GM21737 (cell line): ENCODE results near the gene ADAP1.

Experiments
- ATAC-seq: cut with Tn5 transposase; IDR thresholded peaks from one replicate; pipeline ENCODE4 v1.9.1; 2021; ENCODE audit warnings: mild to moderate bottlenecking, moderate library complexity; ENCODE audit not compliant: unreplicated experiment

ADAP1 gene

DNA sequence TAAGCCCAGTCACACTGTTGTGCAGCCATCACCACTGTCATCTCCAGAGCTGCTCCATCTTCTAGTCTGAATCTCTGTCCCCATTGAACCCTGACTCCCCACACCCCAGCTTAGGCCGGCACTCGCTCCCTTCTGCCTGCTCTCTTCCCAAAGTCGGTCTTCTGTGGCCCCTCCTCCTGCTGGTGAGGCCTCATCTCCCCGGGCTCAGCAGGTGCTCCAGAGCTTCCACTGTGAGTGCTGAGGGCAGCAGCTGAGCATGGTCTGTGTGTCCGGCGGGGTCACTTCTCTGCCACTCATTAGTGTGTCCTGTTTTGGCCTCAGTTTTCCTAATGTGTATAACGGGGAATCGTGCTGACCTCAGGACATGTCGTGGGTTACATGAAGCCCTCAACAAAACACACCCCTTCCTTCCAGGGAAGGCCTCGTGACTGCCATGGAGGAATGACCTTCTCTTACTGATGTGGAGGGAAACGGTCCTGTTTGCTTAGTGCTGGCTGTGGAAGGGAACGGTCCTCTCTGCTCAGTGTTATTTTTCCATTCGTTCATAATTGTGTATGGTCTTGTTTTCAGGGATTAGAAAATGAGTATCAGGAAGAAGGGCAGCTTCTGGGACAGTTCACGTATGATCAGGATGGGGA lies 82.5 kb downstream of the ADAP1 start:
- ATAC-seq: no peak

DNA sequence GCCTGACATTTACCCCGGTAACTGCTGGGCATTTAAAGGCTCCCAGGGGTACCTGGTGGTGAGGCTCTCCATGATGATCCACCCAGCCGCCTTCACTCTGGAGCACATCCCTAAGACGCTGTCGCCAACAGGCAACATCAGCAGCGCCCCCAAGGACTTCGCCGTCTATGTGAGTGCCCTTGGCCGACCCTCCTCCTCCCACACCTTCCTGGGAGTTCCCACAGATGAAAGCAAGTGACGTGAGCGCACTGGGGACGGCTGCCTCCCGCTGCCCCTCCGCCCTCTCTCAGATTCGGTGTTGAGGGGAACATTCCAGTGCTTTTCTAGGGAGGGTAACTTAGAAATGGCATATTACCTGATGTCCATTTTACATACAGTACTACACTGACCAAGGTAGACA lies 85.1 kb downstream of the ADAP1 start:
- no peak for ATAC-seq

DNA sequence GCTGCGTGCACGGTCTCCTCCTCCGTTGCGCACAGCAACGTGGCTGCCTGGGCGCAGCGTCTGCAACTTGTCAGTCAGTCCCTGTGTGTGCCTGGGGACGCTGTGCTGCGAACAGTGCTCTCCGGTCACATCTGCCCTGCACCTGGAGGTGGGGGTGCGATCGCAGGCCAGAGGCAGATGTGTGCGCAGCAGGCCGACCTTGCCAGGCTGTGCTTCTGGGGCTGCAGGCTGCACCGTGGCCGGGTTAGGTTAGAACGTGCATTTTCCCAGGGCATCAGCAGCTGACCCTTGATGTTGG lies 86.3 kb downstream of the ADAP1 start:
- no peak for ATAC-seq

DNA sequence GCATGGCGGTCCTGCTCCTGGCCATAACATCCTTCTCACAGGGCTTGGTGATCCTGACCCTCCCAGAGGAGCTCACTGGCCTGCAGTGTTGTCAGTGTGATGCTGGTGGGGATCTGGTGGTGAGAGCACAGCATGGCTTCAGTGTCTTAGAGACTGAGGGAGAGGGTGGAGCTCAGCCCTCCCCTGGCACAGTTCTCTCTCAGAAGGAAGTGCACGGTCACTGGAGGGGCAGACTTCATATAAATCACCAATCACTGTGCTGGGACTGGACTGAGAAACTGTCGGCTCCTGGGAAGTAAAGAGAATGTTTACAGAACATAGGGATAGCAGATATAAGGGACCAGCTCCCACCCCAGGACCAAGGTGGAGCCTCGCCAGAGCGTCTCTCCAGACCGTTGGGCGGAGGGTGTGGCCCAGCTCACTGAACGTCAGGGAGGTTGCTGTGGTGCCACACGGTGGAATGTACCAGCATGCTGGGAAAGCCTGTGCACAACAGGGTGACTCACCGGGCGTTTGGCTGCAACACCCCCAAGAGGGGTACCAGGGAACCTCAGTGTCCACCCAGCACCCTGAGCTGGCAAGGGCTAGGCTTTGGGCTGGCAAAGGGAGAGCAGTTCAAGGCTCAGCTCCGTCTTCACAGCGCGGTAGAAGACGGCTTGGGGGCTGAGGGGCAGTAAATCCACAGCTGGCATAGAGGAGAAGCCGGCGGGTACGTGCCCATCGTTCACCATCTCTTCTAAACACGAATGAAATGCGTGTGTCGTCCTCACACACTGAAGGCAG lies 86.9 kb downstream of the ADAP1 start:
- no peak for ATAC-seq

DNA sequence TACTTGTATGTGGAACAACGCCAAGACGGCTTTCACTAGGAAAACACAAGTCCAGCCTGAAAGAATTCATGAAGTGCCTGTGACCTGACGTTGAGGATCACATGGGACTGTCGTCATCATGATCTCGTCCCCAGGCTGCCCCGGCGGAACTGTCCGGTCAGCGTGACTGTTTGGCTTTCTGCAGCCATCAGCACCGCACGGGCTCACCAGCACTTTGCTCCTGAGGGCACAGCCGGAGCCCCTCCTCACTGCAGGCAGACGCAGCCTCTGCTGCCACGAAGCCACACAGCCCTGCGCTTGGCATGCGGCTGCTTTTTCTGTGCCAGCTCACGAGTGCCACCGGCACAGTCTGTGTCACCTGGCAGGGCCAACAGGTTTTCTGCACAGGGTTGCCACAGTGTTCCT lies 87.5 kb downstream of the ADAP1 start:
- no peak for ATAC-seq

DNA sequence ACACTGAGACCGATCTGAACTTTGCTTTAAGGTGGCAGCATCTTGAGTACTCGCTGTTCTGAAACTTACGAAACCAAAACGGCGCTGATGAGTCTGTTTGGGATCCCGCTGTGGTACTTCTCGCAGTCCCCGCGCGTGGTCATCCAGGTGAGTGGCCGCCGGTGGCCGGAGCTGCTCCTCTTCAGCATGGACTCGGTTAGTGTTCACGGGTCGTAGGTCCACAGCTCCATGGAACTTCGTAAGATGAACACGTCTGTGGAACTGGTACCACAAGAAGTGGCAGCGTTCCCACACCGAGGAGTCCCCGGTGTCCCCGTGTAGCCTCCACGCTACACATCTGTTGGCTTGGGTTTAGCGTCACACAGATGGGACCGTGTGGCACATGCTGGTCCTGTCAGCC lies 88.6 kb downstream of the ADAP1 start:
- no peak for ATAC-seq

DNA sequence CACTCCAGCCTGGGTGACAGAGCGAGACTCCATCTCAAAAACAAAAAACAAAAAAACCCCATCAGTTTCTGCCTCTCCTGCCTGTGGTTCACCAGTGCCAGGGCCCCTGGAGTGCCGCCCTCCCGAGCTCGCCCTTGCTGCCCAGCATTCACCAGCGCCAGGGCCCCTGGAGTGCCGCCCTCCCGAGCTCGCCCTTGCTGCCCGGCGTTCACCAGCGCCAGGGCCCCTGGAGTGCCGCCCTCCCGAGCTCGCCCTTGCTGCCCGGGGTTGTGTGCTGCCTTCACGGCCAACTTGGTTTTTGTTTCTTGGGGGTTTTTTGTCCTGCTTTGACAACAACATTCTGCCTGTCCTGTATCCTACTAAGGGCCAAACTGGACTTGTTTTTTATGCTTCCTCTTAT lies 91.4 kb downstream of the ADAP1 start:
- no peak for ATAC-seq

DNA sequence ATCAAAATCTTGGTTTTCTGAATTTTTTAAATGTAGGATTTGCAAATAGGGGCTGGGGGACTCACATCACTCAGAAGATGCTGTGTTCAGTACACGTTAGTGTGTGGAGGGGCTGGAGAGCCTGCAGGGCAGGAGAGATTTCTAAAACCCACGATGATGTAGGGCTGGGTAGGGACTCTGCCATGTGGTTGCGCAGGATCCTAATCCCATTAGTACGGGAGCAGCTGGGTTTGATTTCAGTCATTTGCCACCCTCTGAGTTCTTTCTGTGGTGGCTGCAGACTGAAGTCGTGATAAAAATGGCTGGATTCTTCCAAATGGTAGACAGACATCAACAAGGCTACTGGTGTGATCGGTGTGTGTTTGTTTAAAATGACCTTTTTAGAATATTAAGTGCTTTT lies 92.3 kb downstream of the ADAP1 start:
- ATAC-seq: no peak

DNA sequence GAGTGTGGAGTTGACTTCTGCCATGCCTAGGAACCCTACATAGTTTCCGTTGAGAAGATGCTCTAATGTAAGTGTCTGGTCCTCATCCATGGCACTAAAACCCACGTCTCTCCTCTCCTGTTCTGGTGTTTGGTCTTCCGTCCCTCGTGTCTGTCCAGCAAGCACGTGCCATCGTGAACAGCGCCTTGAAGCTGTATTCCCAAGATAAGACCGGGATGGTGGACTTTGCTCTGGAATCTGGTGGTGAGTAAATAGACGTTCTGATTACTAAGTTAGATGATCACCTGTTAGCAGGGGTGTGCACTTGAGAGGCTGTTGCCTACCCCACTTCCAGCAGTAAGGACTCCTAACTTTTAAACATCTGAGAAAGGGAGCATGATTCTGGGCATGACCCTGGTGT lies 93.3 kb downstream of the ADAP1 start:
- no peak for ATAC-seq

DNA sequence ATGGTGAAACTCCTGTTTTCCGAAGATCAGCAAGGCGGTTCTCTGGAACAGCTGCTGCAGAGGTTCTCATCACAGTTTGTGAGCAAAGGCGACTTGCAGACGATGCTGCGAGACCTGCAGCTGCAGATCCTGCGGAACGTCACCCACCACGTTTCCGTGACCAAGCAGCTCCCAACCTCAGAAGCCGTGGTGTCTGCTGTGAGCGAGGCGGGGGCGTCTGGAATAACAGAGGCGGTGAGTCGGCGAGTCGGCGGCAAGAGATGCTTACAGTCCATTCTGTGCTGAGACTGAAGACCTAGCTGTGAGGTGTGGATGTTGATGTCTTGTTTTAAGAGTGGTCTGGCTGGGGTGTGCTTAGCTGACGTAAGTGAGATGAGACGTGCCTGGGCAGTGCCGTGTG lies 94.3 kb downstream of the ADAP1 start:
- no peak for ATAC-seq

DNA sequence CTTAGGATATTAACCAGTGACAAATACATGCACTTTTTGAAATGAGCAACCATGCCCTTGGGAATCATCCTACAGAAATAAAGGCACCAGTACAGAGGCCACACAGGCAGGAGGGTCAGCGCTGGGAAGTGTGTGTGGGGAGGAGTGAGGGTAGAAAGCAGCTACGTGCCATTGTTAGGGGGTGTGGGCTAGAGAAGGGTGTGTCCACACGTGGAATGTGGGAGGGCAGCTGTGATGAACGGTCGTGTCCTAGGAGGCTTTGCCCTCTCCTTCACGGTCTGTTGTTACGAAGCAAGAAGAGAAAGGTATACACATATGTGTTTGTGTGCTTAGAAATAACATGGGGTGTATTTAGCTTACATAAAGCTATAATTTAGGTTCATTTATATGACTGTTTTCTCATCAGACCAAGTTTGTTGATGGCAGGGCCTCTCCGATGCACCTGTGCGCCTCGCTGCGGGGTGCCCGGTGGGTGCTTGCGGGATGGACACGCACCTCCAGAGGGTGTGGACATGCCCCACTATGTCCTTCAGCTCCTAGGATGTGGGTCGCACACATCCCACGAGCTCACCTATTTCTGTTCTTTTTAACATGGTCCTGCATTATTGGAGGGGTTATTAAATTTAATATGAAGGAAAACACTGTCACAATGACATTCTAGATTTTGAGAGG lies 95.0 kb downstream of the ADAP1 start:
- no peak for ATAC-seq

DNA sequence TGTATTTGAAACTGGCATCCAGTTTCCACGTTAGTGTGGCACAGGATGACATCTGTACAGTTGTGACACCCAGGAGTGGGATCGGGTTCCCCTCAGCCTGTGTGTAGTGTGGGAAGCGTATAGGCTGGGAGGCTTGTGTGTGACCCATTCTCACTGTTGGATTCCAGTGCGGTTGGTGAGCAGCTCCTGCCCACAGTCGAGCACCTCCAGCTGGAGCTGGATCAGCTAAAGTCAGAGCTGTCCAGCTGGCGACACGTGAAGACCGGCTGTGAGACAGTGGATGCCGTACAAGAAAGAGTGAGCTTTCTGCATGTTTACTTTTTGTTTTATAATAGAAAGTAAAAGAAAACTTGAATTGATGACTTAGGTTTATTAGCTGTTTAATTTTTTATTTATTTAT lies 96.8 kb downstream of the ADAP1 start:
- ATAC-seq: no peak

DNA sequence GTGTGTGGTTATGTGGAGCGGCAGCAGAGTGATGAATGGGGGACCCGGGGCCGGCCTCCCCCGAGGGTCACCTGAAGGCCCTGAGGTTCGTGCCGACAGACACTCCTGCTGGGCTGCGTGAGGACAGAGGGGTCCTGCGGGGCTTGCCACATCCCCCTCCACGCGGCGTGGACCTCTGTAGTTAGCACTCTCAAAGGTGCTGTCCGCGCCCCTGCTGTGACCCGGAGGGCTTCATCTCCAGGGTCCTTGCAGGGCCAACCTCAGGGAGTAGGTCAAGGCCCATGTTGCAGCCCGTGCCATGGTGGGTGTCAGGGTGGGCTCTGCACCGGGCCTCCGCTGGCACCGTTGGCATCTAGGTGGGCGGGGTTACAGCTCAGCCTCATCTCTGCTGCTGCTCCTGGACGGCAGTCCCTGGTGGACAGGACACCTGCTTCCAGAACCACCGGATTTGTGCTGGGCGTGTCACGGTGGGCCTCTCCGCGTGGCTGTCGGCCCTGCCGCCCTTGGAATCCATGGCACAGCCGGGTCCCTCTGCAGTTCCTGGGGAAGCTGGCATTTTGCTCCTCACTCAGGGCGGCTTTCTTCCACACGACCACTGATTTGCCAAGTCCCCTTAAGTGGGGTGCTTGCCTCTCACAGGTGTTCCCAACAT lies 97.9 kb downstream of the ADAP1 start:
- ATAC-seq: no peak

DNA sequence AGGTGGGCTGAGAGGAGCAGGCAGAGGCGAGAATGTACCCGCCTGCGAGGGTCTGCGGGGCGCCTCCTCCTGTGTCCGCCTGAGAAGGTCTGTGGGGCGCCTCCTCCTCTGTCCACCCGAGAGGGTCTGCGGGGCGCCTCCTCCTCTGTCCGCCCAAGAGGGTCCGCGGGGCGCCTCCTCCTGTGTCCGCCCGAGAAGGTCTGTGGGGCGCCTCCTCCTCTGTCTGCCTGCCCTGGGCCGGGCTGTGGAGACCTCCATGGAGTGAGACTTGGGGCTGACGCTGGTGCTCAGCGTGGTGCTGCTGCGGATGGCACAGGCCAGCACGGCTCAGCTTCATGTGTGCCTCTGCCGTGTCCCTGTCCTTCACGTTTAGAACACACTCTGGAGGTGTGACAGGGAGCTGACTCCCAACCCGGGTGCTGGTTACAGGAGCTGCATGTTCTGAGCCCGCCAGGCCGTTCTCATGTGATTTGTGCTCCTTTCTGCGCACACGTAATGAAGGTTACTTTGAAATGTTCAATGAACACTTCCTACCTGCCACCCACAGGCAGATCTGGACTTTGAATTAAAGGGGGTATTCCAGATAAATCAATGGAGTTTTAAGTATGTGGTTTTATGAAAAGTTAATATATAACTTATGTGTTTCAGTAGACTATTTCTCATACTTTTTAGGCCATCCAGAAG lies 98.7 kb downstream of the ADAP1 start:
- no peak for ATAC-seq

DNA sequence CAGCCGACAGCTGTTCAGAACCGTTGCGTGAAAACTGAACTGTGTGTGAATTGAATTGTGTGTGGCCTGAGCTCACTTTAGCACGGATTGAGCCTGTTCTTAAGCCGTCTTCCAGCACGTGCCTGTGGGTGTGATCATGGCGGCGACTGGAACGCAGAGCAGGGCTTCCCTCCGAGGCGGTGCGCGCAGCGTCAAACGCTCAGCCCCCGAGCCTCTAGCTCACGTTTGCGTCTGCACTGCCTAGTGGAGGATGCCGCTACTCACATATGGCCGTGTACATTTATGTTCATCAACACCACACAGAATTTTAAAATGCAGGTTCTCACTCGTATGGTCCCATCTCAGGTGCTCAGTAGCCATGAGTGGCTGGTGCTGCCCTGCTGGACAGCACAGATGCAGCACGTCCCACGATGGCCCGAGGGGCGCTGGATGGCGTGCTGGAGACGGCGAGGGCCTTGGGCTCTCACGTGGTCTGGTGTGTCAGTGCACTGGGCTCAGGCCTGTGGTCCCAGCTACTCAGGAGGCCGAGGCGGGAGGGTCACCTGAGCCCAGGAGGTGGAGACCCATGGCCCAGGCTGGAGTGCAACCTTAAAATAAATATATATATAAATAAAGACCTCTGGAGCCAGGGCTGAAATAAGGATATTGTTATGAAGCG lies 100.2 kb downstream of the ADAP1 start:
- ATAC-seq: no peak

DNA sequence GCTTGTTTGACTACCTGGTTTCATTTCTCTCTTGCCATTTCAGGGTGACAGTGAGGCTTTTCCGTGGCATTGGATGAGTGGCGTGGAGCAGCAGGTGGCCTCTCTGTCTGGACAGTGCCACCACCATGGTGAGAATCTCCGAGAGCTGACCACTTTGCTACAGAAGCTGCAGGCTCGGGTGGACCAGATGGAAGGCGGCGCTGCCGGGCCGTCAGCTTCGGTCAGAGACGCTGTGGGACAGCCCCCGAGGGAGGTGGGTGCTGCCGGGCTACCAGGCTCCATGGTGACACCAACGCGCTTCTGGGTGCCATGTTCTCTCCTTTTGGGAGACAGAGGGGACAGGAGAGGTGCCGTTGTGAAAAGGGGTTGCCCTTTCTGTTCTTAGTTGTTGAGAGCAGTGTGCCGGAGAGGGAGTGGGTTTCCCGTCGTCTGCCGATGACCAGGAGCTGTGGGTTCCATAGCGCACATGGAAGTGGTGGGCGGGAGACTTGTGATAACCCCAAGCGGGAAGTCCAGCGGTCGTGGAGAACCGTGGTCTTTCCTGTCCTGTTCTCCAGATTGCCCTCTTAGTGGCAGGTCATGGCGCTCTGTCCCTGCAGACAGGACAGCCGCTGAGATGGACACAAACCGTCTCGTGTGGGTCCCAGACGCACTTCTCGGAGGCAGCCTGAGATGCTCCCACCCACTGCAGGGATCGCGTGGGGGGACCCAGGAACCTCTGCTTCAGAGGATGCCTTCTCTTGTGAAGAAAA lies 100.9 kb downstream of the ADAP1 start:
- no peak for ATAC-seq

DNA sequence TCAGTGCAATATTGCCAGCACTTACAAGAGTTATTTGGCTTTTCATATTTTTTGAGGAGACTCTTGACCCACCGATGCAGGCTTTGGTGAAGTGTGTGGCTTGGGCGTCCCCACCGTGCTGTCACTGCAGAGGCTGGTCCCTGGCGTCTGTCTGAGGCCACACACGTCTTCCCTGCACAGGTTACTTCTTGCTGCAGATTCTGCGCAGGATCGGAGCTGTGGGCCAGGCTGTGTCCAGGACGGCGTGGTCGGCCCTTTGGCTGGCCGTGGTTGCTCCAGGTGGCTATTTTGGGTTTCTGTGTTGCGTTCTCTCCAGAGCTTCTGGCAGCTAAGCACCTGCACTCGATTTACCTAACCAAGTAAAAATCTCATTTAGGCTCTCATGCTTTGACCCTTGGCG lies 103.3 kb downstream of the ADAP1 start:
- ATAC-seq: no peak

DNA sequence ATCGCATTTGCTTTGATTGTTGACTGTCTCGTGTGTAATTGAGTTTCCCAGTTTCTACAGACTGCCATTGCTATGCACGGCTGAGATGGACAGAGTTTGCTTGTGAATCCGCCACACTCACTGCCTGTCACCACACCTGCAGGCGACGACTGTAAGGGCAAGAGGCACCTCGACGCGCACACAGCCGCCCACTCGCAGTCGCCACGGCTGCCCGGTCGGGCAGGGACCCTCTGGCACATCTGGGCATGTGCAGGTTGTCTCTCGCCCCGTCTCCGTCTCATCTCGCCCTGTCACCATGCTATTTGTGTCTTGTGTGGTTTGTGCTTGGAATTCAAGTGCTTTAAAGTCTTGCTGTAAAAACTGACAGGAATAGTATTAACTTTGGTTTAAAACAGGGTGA lies 104.7 kb downstream of the ADAP1 start:
- no peak for ATAC-seq

DNA sequence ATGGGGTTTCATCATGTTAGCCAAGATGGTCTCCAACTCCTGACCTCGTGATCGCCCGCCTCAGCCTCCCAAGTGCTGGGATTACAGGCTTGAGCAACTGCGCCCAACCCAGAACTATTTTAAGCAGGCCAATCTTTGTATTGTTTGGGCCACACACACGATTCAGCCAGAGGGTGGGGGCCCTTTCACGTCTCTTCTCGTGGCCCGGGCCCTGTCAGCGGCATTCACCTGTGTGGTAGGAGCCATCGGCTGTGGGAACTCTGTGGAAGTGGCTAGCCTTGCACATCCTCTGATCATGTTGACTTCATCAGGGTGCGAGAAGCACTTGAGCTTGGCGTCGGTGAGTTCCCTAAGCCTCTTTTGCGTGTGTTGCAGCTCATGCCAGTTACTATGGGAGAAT lies 105.3 kb downstream of the ADAP1 start:
- no peak for ATAC-seq
